NCI-H345 treated with DMSO at 0.1 percent for 48 hours (cell line): Measurements from ENCODE around the gene CARS1.
"Not testable (repeated sequence)": the region's sequence is repeated elsewhere in the genome, so short reads cannot be mapped to it uniquely, and the experiment has no call there.

ENCODE experiments used
- DNase-seq: peaks from one replicate; lab custom pipeline; 2025; ENCODE audit not compliant: unreplicated experiment; lab: John Stamatoyannopoulos, UW

CARS1 gene

DNA sequence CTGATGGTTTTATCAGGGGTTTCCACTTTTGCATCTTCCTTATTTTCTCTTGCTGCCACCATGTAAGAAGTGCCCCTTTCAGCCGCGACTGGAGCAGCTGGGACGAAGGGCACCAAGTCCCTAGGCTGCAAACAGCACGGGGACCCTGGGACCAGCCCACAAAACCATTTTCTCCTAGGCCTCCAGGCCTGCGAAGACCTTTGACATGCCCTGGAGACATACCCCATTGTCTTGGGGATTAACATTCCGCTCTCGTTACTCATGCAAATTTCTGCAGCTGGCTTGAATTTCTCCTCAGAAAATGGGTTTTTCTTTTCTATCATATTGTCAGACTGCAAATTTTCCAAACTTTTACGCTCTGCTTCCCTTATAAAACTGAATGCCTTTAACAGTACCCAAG lies 6.7 kb upstream of the CARS1 start:
- DNase-seq, result not testable (repeated sequence)

DNA sequence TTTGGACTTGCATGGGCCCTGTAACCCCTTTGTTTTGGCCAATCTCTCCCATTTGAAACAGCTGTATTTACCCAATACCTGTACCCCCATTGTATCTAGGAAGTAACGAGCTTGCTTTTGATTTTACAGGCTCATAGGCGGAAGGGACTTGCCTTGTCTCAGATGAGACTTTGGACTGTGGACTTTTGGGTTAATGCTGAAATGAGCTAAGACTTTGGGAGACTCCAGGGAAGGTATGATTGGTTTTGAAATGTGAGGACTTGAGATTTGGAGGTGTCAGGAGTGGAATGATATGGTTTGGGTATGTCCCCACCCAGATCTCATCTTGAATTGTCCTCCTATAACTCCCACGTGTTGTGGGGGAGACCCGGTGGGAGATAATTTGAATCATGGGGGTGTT lies 6.2 kb upstream of the CARS1 start:
- not testable (repeated sequence) for DNase-seq

DNA sequence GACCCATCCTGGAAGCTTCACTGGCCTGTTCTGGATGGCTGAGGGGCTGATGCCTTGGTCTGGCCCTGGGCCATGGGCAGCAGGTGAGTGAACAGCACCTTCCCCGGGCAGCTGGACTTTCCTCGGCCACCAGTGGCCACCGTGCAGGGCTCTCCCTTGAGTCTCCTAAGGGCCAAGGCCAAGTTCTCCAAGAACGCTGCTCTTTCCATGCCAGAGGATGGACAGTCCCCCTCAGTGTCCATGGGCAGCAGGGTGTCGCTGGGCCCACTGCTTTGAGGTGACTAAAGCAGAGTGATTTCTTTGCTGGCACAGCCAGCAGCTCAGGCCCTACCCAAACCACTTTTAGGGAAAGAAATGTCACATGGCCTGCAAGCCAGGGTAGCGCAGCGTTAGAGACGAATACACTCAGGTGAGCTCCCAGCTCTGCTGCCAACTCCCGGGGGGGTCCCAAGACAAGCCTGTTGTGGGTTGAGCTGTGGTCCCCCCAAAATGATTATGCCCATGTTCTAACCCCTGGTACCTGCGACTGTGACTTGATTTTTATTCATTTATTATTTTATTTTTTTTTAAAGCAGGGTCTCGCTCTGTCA lies 3.3 kb upstream of the CARS1 start:
- DNase-seq, result no peak

DNA sequence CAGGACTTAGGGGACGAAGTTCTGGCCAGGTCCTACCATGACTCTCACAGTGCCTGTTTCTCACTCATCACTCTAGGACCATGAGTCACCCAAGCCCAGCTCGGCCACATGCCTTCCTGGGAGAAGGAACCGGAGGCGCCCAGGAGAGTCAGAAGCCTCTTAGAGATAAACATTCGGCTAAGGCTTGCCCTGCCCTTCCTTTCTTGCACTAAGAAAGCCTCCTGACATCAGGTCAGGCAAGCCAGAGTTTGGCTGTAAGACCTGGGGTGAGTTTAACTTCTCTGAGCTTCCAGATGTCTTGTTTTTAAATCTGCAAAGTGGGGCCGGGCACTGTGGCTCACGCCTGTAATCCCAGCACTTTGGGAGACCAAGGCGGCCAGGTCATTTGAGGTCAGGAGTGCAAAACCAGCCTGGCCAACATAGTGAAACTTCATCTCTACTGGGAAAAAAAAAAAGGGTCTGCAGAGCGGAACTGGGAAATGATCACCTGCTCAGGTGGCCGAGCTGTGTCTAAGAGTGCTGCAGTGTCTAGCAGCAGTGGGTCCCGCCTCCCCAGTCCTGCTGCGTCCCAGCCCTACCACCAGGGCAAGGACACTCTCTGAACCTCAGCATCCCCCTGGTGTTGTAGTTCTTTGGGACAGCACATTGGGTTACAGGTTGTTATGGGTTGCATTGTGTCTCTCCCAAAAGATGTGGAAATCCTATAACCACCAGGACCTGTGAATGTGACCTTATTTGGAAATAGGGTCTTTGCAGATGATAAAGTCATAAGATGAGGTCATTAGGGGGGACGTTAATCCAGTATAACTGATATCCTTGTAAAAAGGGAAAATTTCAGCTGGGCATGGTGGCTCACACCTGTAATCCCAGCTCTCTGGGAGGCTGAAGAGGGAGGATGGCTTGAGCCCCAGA lies 1.8 kb upstream of the CARS1 start:
- DNase-seq, result no peak

DNA sequence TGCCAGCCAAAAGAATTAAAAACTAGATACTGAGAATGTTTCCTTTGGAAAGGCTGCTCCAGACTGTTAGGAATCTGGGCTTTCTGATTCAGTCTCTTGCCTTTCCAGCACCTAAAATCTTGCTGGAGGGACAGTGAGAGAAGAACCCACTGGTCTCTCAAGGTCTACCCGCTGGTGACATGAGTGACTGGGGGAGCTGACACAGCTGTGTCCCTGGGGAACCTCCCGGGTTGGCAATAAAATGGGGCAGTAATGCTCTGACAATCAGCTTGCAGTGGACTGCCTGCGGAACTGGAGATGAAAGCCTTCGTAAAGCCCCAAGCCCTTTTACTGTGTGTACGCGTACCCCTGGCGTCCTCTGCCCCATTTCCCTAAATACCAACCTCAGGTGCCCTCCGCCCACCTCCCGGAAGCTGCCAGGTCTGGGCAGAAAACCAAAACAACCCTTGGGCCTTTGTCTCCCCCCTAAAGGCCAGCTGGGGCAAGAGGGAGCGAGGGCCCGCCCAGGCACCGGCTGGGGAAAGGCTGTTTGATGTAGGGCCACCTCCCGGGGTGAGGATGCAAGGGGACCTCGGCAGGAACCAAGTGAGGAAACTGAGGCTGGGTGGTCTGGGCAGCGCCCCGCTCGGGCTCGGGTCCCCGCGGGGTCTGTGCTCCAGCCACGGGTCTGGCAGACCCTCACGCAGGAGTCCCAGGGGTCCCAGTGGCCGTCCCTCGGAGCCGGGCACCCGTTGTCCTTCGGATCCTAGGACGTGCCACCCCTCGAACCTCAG lies 741 bp downstream of the CARS1 start:
- no peak for DNase-seq

DNA sequence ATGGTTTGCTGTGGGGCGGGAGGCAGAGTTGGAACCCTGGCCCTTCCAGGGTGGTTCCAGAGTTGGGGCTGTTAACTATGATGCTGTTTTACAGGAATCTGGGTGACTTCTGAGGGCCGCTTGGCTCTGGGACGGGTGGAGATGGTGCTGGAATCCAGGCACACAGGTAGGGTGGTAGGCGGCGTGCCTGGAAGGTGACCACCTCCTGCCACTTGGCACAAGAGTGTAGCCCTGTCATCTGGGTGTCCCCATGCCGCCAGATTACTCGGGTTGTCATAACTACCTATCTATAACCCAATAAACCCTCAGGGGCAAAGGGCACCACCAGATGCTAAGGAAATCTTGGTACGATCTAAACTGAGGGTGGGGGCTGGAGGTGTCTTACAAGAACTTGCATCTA lies 1.3 kb downstream of the CARS1 start:
- DNase-seq, result no peak

DNA sequence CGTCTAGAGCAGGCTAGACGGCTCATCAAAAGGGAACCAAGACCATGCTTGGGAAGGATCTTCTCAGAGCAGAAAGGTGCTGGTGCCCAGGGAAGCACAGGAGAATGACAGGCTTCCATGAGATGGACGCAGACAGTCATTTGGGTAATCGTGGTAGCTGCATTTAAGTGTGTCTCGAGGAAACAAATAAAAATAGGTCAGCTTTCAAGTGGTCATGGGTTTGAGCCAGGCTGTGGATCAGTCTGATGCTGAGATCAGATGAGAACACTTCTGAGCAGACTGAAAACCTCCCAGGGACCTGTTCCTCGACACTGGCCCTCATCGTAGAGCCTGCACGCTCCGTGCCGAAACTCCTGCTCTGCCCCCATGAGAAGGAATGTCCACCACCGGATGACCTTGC lies 4.7 kb downstream of the CARS1 start:
- no peak for DNase-seq

DNA sequence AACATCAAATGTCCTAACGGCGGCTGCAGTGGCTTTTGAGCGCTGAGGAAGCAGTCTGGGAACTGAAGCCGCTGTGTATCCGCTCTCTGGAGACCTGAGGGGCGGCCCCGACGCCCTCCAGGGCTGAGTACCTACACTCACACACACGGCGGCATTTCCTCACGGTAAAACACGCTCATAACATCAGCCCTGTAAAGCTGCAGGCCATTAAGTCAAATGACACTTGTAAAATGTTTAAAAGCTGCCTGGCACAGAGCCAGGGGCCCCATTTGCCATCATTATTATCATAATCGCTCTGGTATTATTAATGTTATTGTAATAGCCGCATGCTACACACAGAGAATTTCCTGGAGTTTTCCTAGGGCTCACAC lies 5.1 kb downstream of the CARS1 start:
- DNase-seq, result no peak

DNA sequence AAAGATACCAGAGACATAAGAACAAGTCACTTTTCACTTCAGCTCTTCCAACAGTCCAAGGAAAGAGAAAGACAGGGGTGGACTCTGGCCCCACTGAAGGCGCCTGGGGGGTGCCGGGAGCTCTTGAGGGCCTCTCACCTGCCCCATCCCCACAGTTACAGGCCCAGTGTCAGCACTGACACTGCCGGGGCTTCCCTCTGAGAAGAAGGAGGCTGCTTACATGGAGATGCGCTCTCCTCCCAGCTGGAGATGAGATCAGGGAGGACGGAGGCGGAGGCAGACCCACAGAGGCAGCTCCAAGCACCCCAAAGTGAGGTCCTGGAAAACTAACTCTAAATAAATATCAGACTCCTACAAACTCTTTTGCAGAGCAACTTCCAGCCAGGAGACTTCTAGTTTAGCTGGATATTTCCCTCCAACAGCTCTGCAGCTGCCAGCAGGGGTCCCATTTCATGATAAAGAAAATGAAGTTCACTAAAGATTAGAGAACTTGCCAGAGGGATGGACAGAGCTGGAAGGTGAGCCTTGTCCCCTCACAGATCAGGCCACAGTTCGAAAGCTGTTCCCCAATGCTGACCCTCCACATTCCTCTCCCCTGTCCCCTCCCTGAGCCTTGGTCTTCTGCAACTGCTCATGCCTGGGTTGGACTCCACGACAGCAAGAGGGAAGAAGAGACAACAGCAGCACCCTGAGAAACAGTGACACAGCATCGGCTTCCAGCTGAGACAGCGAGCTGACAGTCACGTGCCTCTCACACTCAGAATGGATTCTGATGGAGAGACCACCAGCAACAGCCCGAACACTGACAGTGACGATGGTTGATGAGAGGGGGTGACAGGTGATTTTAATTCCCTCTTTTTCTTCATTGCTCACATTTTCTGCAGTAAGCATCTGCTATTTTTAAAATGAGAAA lies 5.8 kb downstream of the CARS1 start:
- DNase-seq, result no peak

DNA sequence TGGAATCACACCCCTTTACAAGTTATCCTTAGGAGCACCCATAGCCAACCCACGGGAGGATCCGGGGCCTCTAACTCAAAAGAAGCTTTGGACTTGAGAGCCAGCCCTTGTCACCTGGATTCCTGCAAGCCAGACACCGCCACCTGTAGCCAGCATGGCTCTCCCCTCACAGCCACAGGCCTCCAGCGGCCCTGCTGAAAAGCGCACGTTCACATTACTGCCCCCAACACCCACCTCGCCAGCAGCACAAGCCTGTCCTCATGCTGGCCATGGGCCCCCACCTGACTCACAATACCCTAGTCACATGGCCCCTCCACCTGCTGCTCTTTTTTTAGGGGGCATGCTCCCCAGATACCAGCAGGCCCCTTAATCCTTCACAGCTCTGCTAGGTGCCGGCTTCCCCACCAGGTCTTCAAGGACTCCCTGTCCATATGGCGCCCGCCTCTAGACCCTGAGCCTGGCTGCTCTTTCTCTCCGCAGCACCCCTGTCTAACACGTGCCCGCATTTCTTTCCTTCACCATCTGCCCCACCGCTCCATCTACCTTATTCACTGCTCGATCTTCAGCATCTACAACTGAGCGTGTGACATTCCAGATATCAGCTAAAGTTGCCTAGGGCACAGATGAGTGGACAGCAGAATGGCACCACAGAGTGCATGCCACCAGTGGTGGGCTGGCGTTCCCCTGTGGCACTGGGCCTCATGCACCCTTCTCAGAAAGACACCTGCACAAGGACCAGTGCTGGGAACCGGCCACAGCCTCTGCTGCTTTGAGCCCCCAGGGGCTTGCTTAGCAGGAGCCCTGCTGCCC lies 6.6 kb downstream of the CARS1 start:
- no peak for DNase-seq

DNA sequence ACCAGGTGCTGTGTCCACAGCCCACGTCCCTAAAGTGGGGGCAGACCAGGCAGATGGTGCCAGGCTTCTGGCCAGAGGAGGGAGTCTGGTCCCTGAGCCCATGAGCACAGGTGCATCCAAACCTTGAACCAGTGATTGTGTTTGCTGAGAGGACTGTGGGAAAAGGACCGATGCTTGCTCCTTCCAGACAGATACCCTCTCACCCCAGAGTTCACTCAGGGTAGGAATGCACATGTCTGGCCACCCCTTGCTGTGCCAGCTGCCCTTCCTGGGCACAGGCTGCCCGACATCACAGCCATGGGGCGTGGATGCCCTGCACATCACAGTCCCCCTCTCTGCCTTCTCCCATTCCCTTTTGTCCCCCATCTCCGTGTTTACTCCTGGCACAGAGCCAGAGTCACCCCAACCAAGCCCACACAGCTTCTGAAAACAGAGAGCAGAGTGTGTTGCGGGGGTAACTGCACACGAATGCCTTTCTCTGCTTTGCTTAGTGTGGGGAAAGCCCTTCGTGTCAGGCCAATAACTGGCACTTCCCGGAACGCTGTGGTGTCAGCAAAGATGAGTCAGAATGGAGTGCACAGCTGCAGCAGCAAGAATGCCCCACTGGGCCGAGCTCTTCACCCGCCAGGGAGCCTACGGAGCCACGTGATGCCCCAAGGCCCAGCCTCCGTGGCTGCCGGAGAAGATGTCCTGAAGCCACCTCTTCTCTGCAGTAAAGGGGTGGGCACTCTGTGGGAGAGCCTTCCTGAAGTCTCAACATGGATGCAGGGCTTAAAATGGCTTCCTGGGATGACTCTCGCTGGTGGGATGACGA lies 7.6 kb downstream of the CARS1 start:
- DNase-seq, result peak; percentile 82

DNA sequence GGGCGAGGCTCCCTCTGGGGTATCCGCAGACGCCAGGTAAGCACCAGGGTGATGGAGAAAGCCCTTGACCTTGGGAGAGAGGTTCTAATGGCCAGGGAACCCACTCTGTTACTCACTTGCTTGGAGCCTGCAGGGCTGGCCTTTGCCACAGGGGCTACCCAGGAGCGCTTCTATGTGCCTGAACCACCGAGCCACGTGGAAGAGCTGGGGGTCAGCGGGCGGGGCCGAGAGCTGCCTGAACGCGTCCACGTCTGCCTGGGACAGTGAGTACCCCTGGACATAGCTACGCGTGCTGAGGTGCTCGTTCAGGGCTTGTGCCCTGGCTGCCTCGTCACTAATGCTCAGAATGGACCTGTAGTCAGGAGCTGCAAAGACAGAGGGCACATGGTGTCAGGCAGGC lies 9.6 kb downstream of the CARS1 start:
- DNase-seq, result no peak

DNA sequence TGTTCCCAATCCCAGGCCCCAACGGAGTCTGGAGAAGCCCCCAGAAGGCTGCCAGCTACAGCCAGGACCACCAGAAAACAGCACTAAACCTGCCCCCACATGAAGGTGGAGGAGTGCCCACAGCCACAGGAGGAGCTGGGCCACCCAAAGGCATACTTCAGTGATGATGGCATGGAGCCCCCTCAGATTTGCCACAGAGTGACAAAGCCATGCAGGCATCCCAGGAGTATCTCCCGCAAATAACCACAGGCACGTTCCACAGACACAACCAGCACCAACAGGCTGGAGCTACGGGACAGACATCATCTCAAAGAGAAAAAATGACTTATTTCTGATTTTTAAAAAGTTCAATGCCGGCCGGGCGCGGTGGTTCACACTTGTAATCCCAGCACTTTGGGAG lies 10.6 kb downstream of the CARS1 start:
- no peak for DNase-seq

DNA sequence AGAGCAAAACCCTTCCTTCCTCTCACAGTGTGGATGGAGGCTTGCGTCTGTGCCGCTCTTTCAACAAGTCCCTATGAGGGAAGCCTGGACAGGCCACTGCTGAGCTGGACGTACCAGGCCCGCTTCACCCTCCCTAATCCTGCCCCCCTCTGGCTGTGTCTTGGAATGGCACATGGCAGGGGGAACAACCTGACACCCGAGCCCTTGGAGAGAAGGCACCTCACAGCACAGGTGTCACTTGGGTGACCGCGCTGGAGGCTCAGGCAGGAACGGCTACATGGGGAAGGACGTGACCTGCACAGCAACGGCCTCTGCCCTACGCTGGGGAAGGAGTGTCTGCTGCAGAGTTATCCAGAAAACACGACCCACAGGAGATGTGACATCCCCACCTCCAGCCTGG lies 11.0 kb downstream of the CARS1 start:
- no peak for DNase-seq

DNA sequence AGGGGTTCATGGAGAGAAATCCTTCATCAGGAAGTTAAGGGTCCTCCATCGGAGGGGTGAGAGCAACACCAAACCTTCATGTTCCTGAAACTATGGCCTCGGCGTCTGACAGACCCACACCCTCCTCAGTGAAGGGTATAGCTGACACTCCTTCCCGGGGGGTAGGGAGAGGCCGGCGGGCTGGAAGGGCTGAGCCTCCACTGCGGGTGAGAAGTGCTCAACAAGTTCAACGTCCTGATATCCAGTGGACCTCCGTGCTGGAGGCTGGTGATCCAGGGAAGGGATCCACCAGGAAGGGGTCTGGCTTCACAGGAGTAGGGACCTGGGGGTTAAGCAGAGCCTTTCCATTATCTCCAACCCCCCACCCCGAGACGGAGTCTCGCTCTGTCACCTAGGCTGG lies 12.3 kb downstream of the CARS1 start:
- DNase-seq, result no peak

DNA sequence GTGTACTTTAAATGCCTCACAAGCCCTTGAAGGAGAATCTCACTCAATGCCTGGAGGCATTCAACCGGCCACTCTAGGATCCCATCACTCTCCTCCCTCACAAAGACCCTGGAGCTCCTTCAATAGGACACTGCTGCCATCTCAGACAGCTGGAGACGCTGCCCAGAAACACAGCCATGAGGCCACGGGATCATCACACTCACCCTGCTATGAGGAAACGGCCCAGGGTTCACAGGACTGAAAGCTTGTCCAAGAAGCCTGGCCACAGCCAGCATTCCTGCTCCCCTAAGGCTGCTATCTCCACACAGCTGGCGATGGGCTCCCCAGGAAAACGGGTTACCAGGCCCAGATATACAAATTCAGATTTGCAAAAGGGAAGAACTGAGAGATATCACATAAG lies 13.2 kb downstream of the CARS1 start:
- DNase-seq, result no peak

DNA sequence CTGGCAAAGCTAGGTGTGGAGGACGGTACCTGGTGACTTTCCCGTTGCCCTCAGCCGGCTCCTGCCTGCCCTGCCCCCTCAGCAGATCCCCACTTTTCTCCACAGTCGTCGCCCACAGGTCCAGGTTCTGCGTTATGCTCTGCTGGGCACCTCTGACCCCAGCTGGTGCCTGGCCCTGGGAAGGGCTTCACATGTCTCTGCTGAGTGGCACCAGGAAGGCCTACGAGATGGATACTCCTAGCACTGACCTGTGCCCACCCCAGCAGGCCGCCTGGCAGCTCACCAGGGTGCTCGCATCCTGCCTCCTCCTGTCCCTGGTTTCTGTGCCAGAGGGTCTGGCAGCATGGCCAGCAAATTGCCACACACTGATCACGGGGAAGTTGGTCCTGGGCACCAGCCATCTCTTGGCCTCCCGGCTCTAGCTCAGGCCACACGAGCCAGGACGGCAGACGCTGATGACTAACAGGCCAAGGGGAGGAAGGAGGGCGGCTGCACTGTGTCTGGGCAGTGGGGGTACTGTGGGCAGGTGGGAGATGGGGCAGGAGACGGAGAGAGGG lies 13.8 kb downstream of the CARS1 start:
- DNase-seq, result no peak

DNA sequence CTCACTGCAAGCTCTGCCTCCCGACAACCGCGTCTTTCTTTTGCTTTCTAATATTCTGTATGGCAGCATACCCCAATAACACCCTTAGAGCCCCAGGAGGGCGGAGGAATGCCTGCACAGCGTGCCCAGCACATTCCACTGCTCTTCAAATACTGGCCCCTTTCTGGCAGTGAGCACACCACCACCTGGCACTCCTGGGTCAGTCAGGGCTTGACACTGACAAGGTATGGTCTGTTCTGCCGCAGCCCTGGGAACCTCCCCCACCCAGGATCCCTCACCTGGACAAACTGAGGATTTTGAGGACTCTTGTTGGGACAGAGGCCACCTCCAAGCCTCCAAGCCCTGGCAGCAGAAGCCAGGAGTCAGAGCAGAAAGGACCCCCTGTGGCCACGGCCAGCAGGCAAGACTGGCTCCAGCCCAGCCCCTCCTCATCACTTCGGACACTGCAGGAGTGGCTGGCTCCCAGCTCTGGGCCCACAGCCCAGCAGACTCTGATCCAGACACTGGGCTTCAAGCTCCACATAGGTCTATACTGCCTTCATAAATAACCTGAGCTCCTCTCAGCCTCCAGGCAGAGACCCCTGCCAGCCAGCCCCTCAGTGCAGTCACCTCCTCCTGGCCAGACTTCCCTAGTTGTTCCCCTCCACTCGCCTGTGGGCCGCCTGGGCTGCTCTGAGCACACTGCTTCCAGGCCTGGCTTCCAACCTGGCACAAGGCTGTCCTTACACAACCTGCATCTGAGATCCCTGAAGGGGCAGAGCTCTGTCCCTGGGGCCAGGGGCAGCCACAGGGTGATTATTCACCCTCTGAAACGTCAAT lies 14.5 kb downstream of the CARS1 start:
- DNase-seq, result no peak
